Gastrocnemius medialis (tissue), 4 donors: ENCODE measurements around the gene WIPI1. TPM values are rescaled to one million over a fixed set of nuclear protein-coding genes. Genes with fewer than 3 reads are reported as not detected.

Experiments used
- ATAC-seq, 2 donors: fragments of 150-250 bp; one replicate each; pipeline ENCODE4 v1.9.1; 2016
- DNase-seq, 2 donors: peaks; one replicate each; pipeline ENCODE4 v3.0.0-alpha.2; 2019
- H3K27ac ChIP-seq, 4 donors: fragments of 200-600 bp; sonication (generic); 1 replicate in 1 of 4; 2 replicates in 3 of 4; pipeline ENCODE4 v1.5.1; 2016 to 2018; ENCODE audit warnings: mild to moderate bottlenecking in 2 of 4, moderate library complexity in 1 of 4
- H3K27me3 ChIP-seq, 3 donors: fragments of 200-600 bp; sonication (generic) in 2 of 3; 1 replicate in 1 of 3; 2 replicates in 2 of 3; pipeline versions ENCODE4 v1.5.1 to v1.6.0; 2016 to 2019; ENCODE audit warnings: mild to moderate bottlenecking in 1 of 3, moderate library complexity in 1 of 3
- H3K36me3 ChIP-seq, 2 donors: fragments of 200-600 bp; sonication (generic) in 1 of 2; one replicate each; pipeline ENCODE4 v1.5.1; 2017 to 2018
- H3K4me1 ChIP-seq, 2 donors: fragments of 200-600 bp; sonication (generic) in 1 of 2; one replicate each; pipeline ENCODE4 v1.5.1; 2016 to 2017; ENCODE audit warnings: mild to moderate bottlenecking in 2 of 2
- H3K4me3 ChIP-seq, 4 donors: fragments of 200-600 bp; sonication (generic) in 3 of 4; 1 replicate in 1 of 4; 2 replicates in 3 of 4; pipeline ENCODE4 v1.5.1; 2016 to 2019; ENCODE audit warnings: mild to moderate bottlenecking in 2 of 4
- H3K9me3 ChIP-seq, 3 donors: fragments of 200-600 bp; sonication (generic) in 2 of 3; 1 replicate in 1 of 3; 2 replicates in 2 of 3; pipeline ENCODE4 v1.5.1; 2016 to 2019
- CTCF ChIP-seq, 5 experiments: fragments of 450-650 bp in 3 of 5; fragments of 200-600 bp in 2 of 5; sonication (generic) in 2 of 5; IDR thresholded peaks in 4 of 5; conservative IDR thresholded peaks in 1 of 5; 1 replicate in 4 of 5; 2 replicates in 1 of 5; pipeline ENCODE4 v1.5.1; 2016 to 2019; ENCODE audit warnings: antibody characterized with exemption in 5 of 5, mild to moderate bottlenecking in 3 of 5, moderate library complexity in 3 of 5
- POLR2A ChIP-seq, 2 donors: fragments of 450-650 bp; IDR thresholded peaks; one replicate each; pipeline ENCODE4 v1.6.1; 2017; ENCODE audit warnings: antibody characterized with exemption in 2 of 2, mild to moderate bottlenecking in 2 of 2, moderate library complexity in 2 of 2
- in situ Hi-C, 4 donors: fragments of 200-750 bp; cut with MboI; loops; one replicate each; pipeline versions ENCODE4 v1.15.0 to v1.8.0; 2017; ENCODE audit warnings: low sequenced_read_pairs in 4 of 4
- intact Hi-C: fragments of 100-400 bp; cut with DNase I; formaldehyde crosslinking; loops from one replicate; pipeline ENCODE4 v1.15.1; 2023; ENCODE audit warnings: low total_unique reads
- total RNA-seq, 4 donors: library from RNA; depleted of rRNA; stranded (reverse); fragments of >200 nt; gene quantifications; one replicate each; pipeline versions ENCODE4 v1.1.0 to v1.2.3, GENCODE V29; 2016

WIPI1 gene
- total RNA-seq, 4 donors from 2014 or later = 79.1 to 182 (median 92.0) TPM

GRCh38 chr17:68460715-68461114, 3.4 kb upstream of the WIPI1 start:
- Histone ChIP-seq H3K27me3 (no peaks in the 10 kb centered on the region), H3K4me3 (no peak overlapping the region), H3K4me1 (peaks cover 45 to 50% of the 10 kb centered on the region in 2 donors), H3K36me3 (no peaks in the 10 kb centered on the region), H3K27ac (peak overlapping the region; percentile 91 to 95 (median 92)), H3K9me3 (no peaks in the 10 kb centered on the region)
- TF ChIP-seq CTCF (IDR thresholded peaks at IDR 0.05 in 4 of 5, conservative IDR thresholded peaks at IDR 0.05 in 1 of 5) (no peak), POLR2A (IDR thresholded peaks at IDR 0.05) (no peak)
- intact Hi-C loops = loop anchor here (5.0 to 10.0 kb wide), 2 partner anchors 256 to 498 kb away; no protein-coding TSS in a partner anchor
- DNase-seq (no peak), ATAC-seq (no peak)
- in situ Hi-C loops = loop anchor here (10.0 kb wide), 2 partner anchors 196 to 286 kb away; no protein-coding TSS in a partner anchor

- Histone ChIP-seq H3K4me3 (no peak overlapping the region), H3K27me3 (no peaks in the 10 kb centered on the region), H3K36me3 (no peaks in the 10 kb centered on the region), H3K9me3 (no peaks in the 10 kb centered on the region), H3K4me1 (peaks cover 51 to 55% of the 10 kb centered on the region in 2 donors), H3K27ac (peak overlapping the region; percentile 91 to 95 (median 92))
- DNase-seq (no peak), ATAC-seq (no peak)
- in situ Hi-C loops (loop anchor here (10.0 kb wide), 2 partner anchors 195 to 285 kb away; no protein-coding TSS in a partner anchor), intact Hi-C loops (loop anchor here (5.0 to 10.0 kb wide), 2 partner anchors 255 to 498 kb away; no protein-coding TSS in a partner anchor)
- no peak for TF ChIP-seq POLR2A (IDR thresholded peaks at IDR 0.05)
These were observed 2.9 kb upstream of the WIPI1 start for GRCh38 chr17:68460146-68460545.

- intact Hi-C loops (no loop called here), in situ Hi-C loops (loop anchor here in 1 of 4 donors (10.0 kb wide), 1 partner anchor 56 kb away; the partner anchor contains the start of gene PRKAR1A)
- Histone ChIP-seq H3K4me3 (no peak overlapping the region), H3K36me3 (no peaks in the 10 kb centered on the region), H3K9me3 (no peaks in the 10 kb centered on the region), H3K4me1 (peaks cover 60 to 65% of the 10 kb centered on the region in 2 donors), H3K27me3 (no peaks in the 10 kb centered on the region), H3K27ac (peak overlapping the region; percentile 91 to 95 (median 92))
- TF ChIP-seq POLR2A (IDR thresholded peaks at IDR 0.05) (no peak), CTCF (IDR thresholded peaks at IDR 0.05 in 4 of 5, conservative IDR thresholded peaks at IDR 0.05 in 1 of 5) (no peak)
- ATAC-seq = no peak
- DNase-seq = no peak
These were observed 1.8 kb upstream of the WIPI1 start for GRCh38 chr17:68459037-68459639.

GRCh38 chr17:68458260-68459036, 1.2 kb upstream of the WIPI1 start:
- peaks cover 67 to 72% of the 10 kb centered on the region in 2 donors for H3K4me1 ChIP-seq
- peak overlapping the region; percentile 57 to 64 (median 62) for H3K4me3 ChIP-seq
- intact Hi-C loops (no loop called here), in situ Hi-C loops (loop anchor here in 1 of 4 donors (10.0 kb wide), 1 partner anchor 56 kb away; the partner anchor contains the start of gene PRKAR1A)
- TF ChIP-seq POLR2A (IDR thresholded peaks at IDR 0.05) = no peak
- TF ChIP-seq CTCF (IDR thresholded peaks at IDR 0.05 in 4 of 5, conservative IDR thresholded peaks at IDR 0.05 in 1 of 5) = no peak
- H3K36me3 ChIP-seq = no peaks in the 10 kb centered on the region
- ATAC-seq (no peak), DNase-seq (no peak)
- H3K9me3 ChIP-seq = no peaks in the 10 kb centered on the region
- H3K27me3 ChIP-seq = no peaks in the 10 kb centered on the region
- H3K27ac ChIP-seq = peak overlapping the region; percentile 91 to 95 (median 92)
